Upper lobe of right lung (tissue), 1 donor: ENCODE results near the gene TMEM232. TPM values are rescaled to one million over a fixed set of nuclear protein-coding genes. Genes with fewer than 3 reads are reported as not detected.

Source experiments
- ATAC-seq: fragments of 200-7000 bp; cut with Tn5 transposase; one replicate; pipeline ENCODE4 v1.9.1; 2020; ENCODE audit warnings: mild to moderate bottlenecking, moderate library complexity
- DNase-seq: peaks from one replicate; pipeline ENCODE4 v3.0.0-alpha.2; 2020
- H3K27ac ChIP-seq: fragments of 200-600 bp; one replicate; pipeline ENCODE4 v1.8.0; 2022
- H3K27me3 ChIP-seq: fragments of 200-600 bp; one replicate; pipeline ENCODE4 v1.8.0; 2022; ENCODE audit warnings: mild to moderate bottlenecking
- H3K36me3 ChIP-seq: fragments of 200-600 bp; one replicate; pipeline ENCODE4 v1.8.0; 2022
- H3K4me1 ChIP-seq: fragments of 200-600 bp; one replicate; pipeline ENCODE4 v1.8.0; 2022
- H3K4me3 ChIP-seq: fragments of 200-600 bp; one replicate; pipeline ENCODE4 v1.8.0; 2022; ENCODE audit warnings: mild to moderate bottlenecking
- H3K9me3 ChIP-seq: fragments of 200-600 bp; one replicate; pipeline ENCODE4 v1.8.0; 2022
- CTCF ChIP-seq: fragments of 200-600 bp; IDR thresholded peaks from one replicate; pipeline ENCODE4 v1.8.0; 2022; ENCODE audit warnings: antibody characterized with exemption
- intact Hi-C: fragments of 100-400 bp; cut with DNase I; formaldehyde crosslinking; loops from one replicate; pipeline ENCODE4 v1.11.0; 2022
- total RNA-seq: library from RNA; stranded (reverse); fragmentation: NEBNext Ultra II Directional; extraction: Animal tissue kit (Norgen Biotek cat#: 25700); gene quantifications from one replicate; pipeline ENCODE4 v1.2.1, GENCODE V29; 2021
- donor health status: DM: no; HTN: yes; CAD: no; lungs with severe emphysema.

TMEM232 gene
- total RNA-seq, 1 donor from 2014 or later, result 3.6 TPM

- Histone ChIP-seq H3K36me3 (no peaks in the 10 kb centered on the region), H3K27ac (no peak overlapping the region), H3K4me3 (no peak overlapping the region), H3K9me3 (no peaks in the 10 kb centered on the region), H3K4me1 (no peaks in the 10 kb centered on the region), H3K27me3 (no peaks in the 10 kb centered on the region)
- ATAC-seq (no peak), DNase-seq (no peak)
- peak; percentile 32 for TF ChIP-seq CTCF
- intact Hi-C loops, result no loop called here
Measured at GRCh38 chr5:110414360-110414759, 312.1 kb downstream of the TMEM232 start.

- DNase-seq, result no peak
- H3K27ac ChIP-seq, result no peak overlapping the region
- H3K4me1 ChIP-seq, result no peaks in the 10 kb centered on the region
- TF ChIP-seq CTCF, result no peak
- no peaks in the 10 kb centered on the region for H3K9me3 ChIP-seq
- no peak for ATAC-seq
- H3K27me3 ChIP-seq, result no peaks in the 10 kb centered on the region
- no peak overlapping the region for H3K4me3 ChIP-seq
- no peaks in the 10 kb centered on the region for H3K36me3 ChIP-seq
- intact Hi-C loops, result no loop called here
Measured at GRCh38 chr5:110413856-110414255, 312.6 kb downstream of the TMEM232 start.

- no peak for TF ChIP-seq CTCF
- no peaks in the 10 kb centered on the region for H3K36me3 ChIP-seq
- H3K4me1 ChIP-seq, result no peaks in the 10 kb centered on the region
- H3K4me3 ChIP-seq, result no peak overlapping the region
- ATAC-seq (no peak), DNase-seq (no peak)
- no peaks in the 10 kb centered on the region for H3K27me3 ChIP-seq
- no peak overlapping the region for H3K27ac ChIP-seq
- intact Hi-C loops, result no loop called here
- no peaks in the 10 kb centered on the region for H3K9me3 ChIP-seq
Measured at GRCh38 chr5:110409571-110409970, 316.9 kb downstream of the TMEM232 start.

- Histone ChIP-seq H3K4me1 (no peaks in the 10 kb centered on the region), H3K27me3 (no peaks in the 10 kb centered on the region), H3K27ac (no peak overlapping the region), H3K36me3 (no peaks in the 10 kb centered on the region), H3K9me3 (no peaks in the 10 kb centered on the region), H3K4me3 (no peak overlapping the region)
- DNase-seq (no peak), ATAC-seq (no peak)
- intact Hi-C loops, result no loop called here
- no peak for TF ChIP-seq CTCF
Measured at GRCh38 chr5:110402562-110402961, 323.9 kb downstream of the TMEM232 start.

- H3K27ac ChIP-seq, result no peak overlapping the region
- DNase-seq, result no peak
- intact Hi-C loops, result no loop called here
- H3K4me3 ChIP-seq, result no peak overlapping the region
- no peak for ATAC-seq
- no peaks in the 10 kb centered on the region for H3K27me3 ChIP-seq
- no peaks in the 10 kb centered on the region for H3K36me3 ChIP-seq
- H3K4me1 ChIP-seq, result no peaks in the 10 kb centered on the region
- TF ChIP-seq CTCF, result no peak
- H3K9me3 ChIP-seq, result no peaks in the 10 kb centered on the region
Measured at GRCh38 chr5:110401881-110402280, 324.6 kb downstream of the TMEM232 start.

- Histone ChIP-seq H3K27ac (no peak overlapping the region), H3K9me3 (no peaks in the 10 kb centered on the region), H3K36me3 (no peaks in the 10 kb centered on the region), H3K4me1 (no peaks in the 10 kb centered on the region), H3K27me3 (no peaks in the 10 kb centered on the region), H3K4me3 (no peak overlapping the region)
- no peak for TF ChIP-seq CTCF
- ATAC-seq, result no peak
- intact Hi-C loops, result no loop called here
- DNase-seq, result no peak
Measured at GRCh38 chr5:110398951-110399350, 327.5 kb downstream of the TMEM232 start.
